Measurements from ENCODE around the gene ARID3A.
"Not testable (repeated sequence)": the region's sequence is repeated elsewhere in the genome, so short reads cannot be mapped to it uniquely, and the experiment has no call there.

Gene ARID3A, protein sequence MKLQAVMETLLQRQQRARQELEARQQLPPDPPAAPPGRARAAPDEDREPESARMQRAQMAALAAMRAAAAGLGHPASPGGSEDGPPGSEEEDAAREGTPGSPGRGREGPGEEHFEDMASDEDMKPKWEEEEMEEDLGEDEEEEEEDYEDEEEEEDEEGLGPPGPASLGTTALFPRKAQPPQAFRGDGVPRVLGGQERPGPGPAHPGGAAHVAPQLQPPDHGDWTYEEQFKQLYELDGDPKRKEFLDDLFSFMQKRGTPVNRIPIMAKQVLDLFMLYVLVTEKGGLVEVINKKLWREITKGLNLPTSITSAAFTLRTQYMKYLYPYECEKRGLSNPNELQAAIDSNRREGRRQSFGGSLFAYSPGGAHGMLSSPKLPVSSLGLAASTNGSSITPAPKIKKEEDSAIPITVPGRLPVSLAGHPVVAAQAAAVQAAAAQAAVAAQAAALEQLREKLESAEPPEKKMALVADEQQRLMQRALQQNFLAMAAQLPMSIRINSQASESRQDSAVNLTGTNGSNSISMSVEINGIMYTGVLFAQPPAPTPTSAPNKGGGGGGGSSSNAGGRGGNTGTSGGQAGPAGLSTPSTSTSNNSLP

GRCh38 chr19:925526-926322, at the start of gene ARID3A:
ARID3A (plus strand) TSS chr19:926035; CDS start chr19:929529, 3,494 bp downstream.
- DNase-seq = no peak

DNA sequence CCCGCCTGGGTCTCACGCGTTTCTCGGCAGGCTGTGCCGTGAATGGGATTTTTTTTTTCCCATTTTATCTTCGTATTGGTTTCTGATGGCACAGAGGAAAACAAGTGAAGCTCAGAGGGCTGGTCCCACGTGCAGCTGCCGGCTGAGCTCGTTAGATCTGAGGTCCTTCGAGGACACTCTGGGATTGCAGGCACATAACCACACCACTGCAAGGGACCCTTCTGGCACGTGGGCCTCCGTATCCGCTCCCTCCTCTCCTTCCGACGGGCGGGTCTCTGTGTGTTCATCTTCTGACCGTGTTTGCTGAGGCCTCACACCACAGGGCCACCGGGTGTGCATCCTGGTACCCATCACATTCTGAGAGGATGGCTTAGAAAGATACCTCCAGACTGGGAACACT, 49.7 kb upstream of the ARID3A start:
- DNase-seq = no peak

DNA sequence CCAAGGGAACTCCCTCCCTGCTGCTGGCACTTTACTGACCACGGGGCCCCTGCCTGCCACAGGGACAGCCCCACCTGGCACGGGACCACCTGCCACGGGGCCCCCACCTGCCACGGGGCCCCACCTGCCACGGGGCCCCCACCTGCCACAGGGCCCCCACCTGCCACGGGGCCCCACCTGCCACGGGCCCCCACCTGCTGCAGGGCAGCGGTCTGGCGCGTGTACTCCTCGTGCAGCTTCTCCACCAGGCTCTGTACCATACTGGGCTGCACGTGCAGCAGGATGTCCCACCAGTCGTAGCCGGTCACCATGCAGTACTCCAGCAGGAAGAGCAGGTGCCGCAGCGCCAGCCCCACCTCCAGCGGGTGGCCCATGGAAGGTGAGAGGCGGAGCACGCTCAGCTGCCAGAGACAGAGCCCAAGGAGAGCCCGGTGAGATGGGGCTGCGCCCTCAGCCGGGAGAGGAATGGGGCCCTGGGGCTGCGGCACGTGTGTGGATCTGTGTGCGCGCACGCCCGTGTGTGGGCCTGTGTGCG, 49.0 kb upstream of the ARID3A start:
- DNase-seq = no peak

GRCh38 chr19:877992-878660, 47.7 kb upstream of the ARID3A start:
- not testable (repeated sequence) for DNase-seq

DNA sequence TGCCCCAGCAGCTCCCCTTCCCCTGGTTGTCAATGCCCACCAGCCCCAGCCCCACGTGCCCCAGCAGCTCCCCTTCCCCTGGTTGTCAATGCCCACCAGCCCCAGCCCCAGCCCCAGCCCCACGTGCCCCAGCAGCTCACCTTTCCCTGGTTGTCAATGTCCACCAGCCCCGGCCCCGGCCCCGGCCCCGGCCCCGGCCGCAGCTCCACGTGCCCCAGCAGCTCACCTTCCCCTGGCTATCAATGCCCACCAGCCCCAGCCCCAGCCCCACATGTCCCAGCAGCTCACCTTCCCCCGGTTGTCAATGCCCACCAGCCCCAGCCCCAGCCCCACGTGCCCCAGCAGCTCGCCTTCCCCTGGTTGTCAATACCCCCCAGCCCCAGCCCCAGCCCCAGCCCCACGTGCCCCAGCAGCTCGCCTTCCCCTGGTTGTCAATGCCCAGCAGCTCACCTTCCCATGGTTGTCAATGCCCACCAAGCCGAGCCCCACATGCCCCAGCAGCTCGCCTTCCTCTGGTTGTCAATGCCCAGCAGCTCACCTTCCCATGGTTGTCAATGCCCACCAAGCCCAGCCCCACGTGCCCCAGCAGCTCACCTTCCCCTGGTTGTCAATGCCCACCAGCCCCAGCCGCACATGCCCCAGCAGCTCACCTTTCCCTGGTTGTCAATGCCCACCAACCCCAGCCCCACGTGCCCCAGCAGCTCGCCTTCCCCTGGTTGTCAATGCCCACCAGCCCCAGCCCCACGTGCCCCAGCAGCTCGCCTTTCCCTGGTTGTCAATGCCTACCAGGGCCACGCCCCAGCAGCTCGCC, 46.9 kb upstream of the ARID3A start:
- not testable (repeated sequence) for DNase-seq

DNA sequence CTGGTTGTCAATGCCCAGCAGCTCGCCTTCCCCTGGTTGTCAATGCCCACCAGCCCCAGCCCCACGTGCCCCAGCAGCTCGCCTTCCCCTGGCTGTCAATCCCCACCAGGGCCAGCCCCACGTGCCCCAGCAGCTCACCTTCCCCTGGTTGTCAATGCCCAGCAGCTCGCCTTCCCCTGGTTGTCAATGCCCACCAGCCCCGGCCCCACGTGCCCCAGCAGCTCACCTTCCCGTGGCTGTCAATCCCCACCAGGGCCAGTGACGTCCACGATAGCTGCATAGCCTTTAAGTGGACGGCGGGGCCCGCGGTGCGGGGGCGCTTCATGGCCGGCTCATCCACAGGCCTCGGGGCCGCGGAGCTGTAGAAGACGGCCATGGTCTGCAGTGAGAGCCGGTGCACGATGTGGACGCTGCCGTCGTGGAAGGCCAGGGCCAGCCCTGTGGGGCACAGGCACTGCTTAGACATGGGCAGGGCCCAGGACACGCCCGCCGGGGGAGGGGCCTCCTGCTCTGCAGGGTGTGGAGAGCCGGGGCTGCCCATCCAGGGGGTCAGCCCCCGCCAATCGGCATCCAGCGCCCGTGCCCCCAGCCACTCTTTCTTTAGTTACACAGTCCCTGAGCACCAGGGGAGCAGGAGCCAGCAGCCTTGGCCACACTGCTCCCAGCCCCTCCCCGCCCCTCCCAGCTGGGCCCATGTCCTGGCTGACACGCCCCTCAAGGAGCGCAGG, 46.0 kb upstream of the ARID3A start:
- no peak for DNase-seq

DNA sequence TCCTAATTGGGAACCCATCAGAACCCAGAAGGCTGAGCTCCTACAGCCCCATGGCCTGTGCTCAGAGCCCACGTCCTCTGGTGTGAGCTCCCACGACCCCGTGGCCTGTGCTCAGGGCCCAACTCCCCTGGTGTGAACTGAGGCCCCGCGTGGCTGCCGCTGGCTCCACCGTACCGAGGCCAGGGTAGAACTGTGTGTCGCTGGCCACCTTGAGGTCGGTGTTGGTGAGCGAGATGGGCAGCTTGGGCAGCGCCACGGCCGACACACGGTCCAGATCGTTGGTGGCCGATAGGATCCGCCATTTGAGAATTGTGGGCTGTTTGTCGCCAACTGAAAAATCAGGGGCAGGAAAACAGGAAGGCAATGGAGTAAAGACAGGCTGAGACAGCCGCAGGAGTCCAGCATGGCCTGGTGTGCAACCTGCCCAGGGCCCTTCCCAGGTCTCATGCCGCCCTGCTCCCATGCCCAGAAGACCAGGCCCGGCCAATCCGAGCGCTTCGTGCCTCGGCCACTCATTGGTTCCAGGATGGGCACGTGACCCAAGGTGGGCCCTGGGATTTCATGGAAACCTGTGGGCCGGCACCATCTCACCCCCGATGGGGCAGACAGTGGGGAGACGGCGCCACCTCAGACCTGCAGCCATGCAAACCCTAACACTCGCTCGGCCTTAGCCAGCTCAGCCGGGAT, 44.3 kb upstream of the ARID3A start:
- DNase-seq = no peak

- DNase-seq = no peak
Observed at GRCh38 chr19:882871-883497, 42.9 kb upstream of the ARID3A start.

DNA sequence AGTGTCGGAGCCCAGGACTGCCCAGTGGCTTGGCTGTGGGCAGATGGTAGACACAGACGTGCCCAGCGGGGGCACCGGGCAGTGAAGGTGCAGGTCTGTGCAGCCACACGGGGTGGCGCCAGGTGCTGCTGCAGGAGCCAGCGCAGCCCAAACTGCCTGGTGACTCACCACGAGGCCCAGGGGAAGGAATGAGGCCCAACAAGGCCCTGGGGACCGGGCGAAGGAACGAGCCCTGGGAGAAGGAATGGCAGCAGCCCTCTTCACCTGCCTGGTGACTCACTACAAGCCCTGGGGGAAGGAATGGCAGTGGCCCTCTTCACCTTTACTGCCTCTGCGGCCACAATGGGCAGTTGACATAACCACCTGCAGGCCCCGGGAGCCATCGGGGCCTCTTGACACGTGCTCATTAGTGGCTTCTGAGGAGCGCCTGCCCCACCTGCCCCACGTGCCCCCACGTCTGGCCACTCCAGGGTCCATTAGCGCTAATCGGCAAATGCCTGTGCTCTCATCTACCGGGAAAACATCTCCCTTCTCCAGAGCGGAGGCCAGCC, 42.1 kb upstream of the ARID3A start:
- no peak for DNase-seq

DNA sequence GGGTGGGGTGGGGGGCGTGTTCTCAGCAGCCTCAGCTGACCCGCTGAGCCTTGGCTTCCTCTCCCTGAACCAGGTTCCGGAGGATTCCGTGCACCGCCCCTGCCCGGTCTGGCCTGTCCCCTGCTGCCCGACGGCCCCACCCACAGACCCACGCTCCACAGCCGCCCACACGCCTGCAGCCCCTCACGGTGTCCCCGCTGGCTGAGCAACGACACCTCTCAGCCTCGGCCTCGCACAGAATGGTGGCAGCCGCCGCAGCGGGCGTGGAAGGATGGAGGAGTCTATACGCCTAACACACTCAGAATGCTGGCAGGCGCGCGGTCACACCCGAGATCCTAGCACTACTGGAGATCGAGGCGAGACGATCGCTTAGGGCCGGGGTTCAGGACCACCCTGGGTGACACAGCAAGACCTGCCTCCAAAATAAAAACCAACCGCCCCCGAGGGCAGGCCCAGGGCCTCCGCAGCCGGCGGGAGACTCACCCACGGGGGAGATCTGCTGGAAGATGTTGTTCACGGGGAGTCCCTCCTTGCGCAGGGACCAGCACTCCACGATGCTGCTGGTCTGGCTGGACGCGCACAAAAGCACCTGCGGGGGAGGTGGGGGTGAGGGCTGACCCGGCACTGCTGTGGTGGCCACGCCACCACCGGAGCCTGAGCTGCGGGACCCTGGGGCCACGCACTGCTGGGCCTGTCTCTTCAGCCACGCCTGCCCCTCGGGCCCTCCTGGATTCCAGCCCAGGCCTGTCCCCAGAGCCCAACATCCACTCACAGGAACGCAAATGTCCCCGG, 41.2 kb upstream of the ARID3A start:
- no peak for DNase-seq

DNA sequence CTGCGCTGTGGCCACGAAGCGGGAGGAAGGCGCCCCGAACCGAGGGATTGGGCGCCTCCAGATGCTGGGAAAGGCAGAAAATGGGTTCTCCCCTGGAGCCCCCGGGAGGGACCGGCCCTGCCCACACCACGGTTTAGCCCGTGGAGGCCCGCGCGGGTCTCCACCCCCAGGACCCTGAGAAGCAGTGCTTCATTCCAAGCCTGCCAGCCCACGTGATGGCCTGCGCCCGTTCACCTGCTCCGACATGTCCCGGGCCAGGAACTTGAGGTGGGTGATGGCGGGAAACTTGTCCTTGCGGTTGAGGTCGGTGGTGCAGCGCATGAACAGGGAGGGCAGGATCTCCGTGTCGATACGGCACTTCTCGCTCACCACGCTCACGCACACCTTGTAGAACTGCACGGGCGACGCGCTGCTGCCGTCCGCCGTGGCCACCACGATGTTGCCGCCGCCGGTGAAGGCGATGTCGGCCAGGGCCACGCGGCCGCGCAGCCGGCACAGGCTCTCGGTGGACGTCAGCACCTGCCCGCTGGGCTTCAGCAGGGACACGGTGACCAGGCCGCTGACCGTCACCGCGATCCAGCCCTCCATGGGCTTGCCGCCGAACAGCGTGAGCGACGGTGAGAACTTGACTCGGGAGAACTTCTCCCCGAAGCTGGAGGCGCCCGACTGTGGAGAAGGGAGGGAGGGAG, 40.2 kb upstream of the ARID3A start:
- DNase-seq = no peak

- no peak for DNase-seq
Observed at GRCh38 chr19:887072-887471, 38.8 kb upstream of the ARID3A start.

GRCh38 chr19:887599-887998, 38.2 kb upstream of the ARID3A start:
- DNase-seq = no peak

DNA sequence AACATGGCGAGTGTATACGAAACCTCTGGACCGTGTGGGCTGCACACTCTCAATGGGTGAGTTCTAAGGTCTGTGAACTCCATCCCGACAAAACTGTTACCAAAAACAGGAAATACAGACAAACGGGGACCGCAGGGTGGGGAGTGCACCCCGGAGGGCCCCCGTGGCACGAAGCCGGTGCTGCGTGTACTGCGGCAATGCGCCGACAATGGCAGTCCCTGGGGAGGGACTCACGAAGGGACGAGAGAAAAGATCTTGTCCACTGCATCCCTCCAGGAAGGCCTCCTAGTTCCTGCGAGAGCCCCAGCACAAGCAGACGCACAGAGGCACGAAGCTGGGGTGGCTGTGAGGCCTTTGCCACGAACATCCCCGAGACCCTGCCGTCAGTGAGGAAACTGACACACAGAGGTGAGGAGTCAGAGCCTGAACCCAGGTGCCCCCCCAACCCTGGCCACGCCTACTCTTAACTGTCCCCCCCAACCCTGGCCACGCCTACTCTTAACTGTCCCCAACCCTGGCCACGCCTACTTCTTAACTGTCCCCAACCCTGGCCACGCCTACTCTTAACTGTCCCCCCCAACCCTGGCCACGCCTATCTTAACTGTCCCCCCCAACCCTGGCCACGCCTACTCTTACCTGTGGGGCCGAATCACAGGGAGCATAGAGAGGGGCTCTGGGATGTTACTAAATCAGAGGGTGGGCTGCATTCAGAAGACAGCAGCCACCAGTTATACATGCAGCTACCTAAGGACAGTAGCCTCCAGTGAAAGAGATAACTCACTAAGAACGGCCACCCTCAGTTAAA, 37.1 kb upstream of the ARID3A start:
- peak; percentile 79 for DNase-seq

GRCh38 chr19:889662-890295, 36.1 kb upstream of the ARID3A start:
- DNase-seq = no peak

DNA sequence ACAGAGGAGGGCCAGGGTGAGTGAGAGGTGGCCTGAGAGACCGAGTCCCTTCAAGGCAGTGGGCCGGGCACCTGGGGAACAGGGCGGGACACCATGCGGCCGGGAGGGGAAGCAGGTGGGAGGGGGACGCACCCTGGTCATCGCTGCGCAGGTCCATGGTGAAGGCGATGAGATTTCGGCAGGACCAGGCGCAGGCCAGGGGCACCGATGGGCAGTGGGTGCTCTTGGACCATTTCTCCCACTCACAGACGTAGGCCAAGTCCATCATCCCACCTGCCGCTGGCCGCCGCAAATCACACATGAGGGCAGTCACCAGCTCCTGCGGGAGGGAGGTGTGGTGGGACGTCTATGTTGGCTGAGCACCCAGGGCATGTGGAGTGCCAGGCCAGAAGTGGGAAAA, 35.0 kb upstream of the ARID3A start:
- DNase-seq = no peak
